ENCODE measurements around the gene LY9. TPM values are rescaled to one million over a fixed set of nuclear protein-coding genes. Genes with fewer than 3 reads are reported as not detected.

LY9 gene
- total RNA-seq, 1 experiment from 2014 or later = 6.9 TPM

DNA sequence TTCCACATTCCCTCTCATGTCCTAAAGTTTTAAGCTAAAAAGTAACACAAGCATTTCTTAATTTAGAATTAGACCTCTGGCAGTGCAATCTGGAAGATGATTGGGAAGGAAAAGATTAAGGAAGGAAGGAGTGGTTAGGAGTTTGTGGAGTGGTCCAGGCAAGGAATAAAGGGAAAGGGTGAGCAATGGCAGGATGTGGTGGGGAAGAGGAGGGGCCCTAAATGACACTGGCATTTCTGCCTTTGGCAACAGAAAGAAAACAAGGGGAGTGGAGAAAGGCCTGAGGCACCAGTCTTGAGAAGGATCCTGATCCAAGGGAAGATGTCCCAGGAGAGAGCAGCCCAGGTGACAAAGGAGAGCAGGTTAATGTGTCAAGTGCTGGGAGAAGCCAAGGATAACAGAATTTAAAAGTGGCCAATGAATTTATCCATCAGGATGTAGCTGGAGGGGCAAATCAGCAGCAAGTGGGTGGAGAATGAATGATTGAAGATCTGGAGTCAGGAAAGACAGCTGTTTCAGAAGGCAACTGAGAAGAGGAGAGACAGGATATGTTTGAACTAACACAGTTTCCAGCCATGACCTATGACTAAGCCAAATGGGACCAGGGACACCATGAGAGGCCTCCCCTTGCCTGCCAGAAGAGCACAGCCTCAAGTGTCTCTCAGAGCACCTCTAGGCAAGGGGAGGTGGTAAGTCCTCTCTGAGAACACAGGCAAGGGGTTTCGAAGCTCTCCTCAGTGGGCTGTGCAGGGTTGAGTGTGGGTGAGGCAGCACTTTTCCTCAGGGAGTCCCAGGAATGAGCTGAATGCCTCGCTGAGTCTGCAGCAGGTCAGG is 20.9 kb upstream of the LY9 start:
- no peaks in the 10 kb centered on the region for H3K9me3 ChIP-seq (ENCODE audit: insufficient read depth, low read depth)
- H2AFZ ChIP-seq = no peak overlapping the region
- no peaks in the 10 kb centered on the region for H3K27me3 ChIP-seq (ENCODE audit: insufficient read depth, low read depth)
- POLR2A ChIA-PET (ENCODE audit: unreplicated experiment) = interaction anchor here (0.6 kb wide), 1 partner anchor 44 kb away, joined by 6 read pairs; no protein-coding TSS in a partner anchor
- no peaks in the 10 kb centered on the region for H3K79me2 ChIP-seq (ENCODE audit: low read depth)
- H3K36me3 ChIP-seq (ENCODE audit: low read depth) = no peaks in the 10 kb centered on the region
- H3K27ac ChIP-seq = no peak overlapping the region
- CTCF ChIA-PET = no interaction called here
- H3K4me1 ChIP-seq (replicated peaks; ENCODE audit: insufficient read depth) = peaks cover 14% of the 10 kb centered on the region
- intact Hi-C loops (cut with micrococcal nuclease; ENCODE audit: unreplicated experiment) = loop anchor here (5.0 kb wide), 1 partner anchor 177 kb away; the partner anchor contains the start of gene ITLN2
- TF ChIP-seq, protein P1, sequence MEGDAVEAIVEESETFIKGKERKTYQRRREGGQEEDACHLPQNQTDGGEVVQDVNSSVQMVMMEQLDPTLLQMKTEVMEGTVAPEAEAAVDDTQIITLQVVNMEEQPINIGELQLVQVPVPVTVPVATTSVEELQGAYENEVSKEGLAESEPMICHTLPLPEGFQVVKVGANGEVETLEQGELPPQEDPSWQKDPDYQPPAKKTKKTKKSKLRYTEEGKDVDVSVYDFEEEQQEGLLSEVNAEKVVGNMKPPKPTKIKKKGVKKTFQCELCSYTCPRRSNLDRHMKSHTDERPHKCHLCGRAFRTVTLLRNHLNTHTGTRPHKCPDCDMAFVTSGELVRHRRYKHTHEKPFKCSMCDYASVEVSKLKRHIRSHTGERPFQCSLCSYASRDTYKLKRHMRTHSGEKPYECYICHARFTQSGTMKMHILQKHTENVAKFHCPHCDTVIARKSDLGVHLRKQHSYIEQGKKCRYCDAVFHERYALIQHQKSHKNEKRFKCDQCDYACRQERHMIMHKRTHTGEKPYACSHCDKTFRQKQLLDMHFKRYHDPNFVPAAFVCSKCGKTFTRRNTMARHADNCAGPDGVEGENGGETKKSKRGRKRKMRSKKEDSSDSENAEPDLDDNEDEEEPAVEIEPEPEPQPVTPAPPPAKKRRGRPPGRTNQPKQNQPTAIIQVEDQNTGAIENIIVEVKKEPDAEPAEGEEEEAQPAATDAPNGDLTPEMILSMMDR (conservative IDR thresholded peaks at IDR 0.05) = no peak
- no peak for TF ChIP-seq EZH2 (IDR thresholded peaks at IDR 0.05; ENCODE audit: low read depth)
- DNase-seq = no peak
- H4K20me1 ChIP-seq (ENCODE audit: insufficient read depth) = no peaks in the 10 kb centered on the region
- no TSS peak for BruUV-seq (replicated peaks)
- no peaks in the 10 kb centered on the region; the same call in 1 of the 2 replicates for H3K9me2 ChIP-seq (ENCODE audit: insufficient read depth)
- H3K4me2 ChIP-seq = 0 out of 2 replicates have a peak overlapping the region, but pooled peaks have one; percentile 16
- H3F3A ChIP-seq (ENCODE audit: insufficient read depth, low read depth) = no peaks in the 10 kb centered on the region
- H3K4me3 ChIP-seq = no peak overlapping the region

DNA sequence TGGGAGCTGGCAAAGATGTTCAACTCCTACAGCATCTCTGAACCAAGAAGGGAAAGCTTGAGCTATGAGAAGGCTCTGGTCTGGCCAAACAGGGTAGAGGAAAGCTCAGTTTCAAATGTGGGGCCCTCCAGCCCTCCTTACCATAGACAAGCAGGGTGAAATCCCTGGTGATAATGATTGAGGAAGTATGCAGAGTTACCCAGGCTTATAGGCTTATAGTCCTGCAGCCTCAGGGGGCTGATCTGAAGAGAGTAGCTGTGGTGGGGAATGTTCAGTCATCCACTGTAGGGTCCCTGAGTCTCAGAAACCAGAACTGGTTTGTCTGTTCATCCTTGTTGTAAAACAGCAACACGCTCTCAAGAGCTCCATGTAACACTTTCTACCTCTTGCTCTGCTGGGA is 19.8 kb upstream of the LY9 start:
- Histone ChIP-seq H3K27me3 (ENCODE audit: insufficient read depth, low read depth) (no peaks in the 10 kb centered on the region), H3K4me1 (replicated peaks; ENCODE audit: insufficient read depth) (peaks cover 25% of the 10 kb centered on the region), H3K27ac (no peak overlapping the region), H3K9me2 (ENCODE audit: insufficient read depth) (no peaks in the 10 kb centered on the region), H3K4me2 (no peak overlapping the region), H3K9me3 (ENCODE audit: insufficient read depth, low read depth) (no peaks in the 10 kb centered on the region), H3K36me3 (ENCODE audit: low read depth) (no peaks in the 10 kb centered on the region), H3K4me3 (no peak overlapping the region), H3K79me2 (ENCODE audit: low read depth) (no peaks in the 10 kb centered on the region), H3F3A (ENCODE audit: insufficient read depth, low read depth) (peaks cover 5% of the 10 kb centered on the region), H2AFZ (no peak overlapping the region), H4K20me1 (ENCODE audit: insufficient read depth) (no peaks in the 10 kb centered on the region)
- ChIA-PET POLR2A (ENCODE audit: unreplicated experiment) (interaction anchor here (0.5 to 0.6 kb wide), 2 partner anchors 18 to 42 kb away, joined by 3 to 4 read pairs; no protein-coding TSS in a partner anchor), CTCF (no interaction called here)
- DNase-seq = no peak
- no TSS peak for BruUV-seq (replicated peaks)
- intact Hi-C loops (cut with micrococcal nuclease; ENCODE audit: unreplicated experiment) = loop anchor here (5.0 kb wide), 1 partner anchor 176 kb away; the partner anchor contains the start of gene ITLN2
- no peak for TF ChIP-seq EZH2 (IDR thresholded peaks at IDR 0.05; ENCODE audit: low read depth)
- TF ChIP-seq, protein P1 (conservative IDR thresholded peaks at IDR 0.05) = no peak

DNA sequence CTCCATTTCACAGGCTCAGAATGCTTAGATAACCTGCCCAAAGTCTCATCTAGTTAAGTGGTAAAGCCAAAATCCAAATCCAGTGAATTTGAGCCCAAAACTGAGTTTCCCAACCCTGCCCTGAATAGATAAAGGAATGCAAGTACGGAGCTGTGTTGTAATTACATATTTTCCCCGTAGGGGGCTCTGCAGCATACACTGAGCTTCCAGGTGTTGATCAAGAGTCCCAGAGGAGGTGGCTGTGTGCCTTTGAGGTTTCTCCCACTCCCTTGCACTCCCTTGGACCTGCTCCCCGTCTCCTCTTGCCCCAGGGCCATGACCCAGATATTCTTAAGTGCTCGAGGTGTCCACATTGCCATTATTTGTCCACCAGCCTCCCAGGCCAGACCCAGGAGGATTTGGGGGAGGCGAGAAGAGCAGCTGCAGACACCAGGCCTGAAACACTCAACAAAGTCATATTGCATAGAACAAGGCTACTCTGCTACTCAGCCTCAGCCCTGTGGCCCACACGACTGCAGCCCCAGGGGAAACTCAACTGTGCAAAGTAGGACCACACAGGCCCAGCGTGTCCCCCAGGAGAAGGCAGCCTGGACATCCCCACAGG is 18.4 kb upstream of the LY9 start:
- Histone ChIP-seq H3F3A (ENCODE audit: insufficient read depth, low read depth) (peaks cover 19% of the 10 kb centered on the region), H3K27me3 (ENCODE audit: insufficient read depth, low read depth) (no peaks in the 10 kb centered on the region), H3K36me3 (ENCODE audit: low read depth) (no peaks in the 10 kb centered on the region), H3K27ac (no peak overlapping the region), H4K20me1 (ENCODE audit: insufficient read depth) (no peaks in the 10 kb centered on the region), H2AFZ (no peak overlapping the region), H3K4me3 (no peak overlapping the region), H3K79me2 (ENCODE audit: low read depth) (no peaks in the 10 kb centered on the region), H3K4me1 (replicated peaks; ENCODE audit: insufficient read depth) (peaks cover 39% of the 10 kb centered on the region), H3K9me3 (ENCODE audit: insufficient read depth, low read depth) (no peaks in the 10 kb centered on the region), H3K4me2 (no peak overlapping the region), H3K9me2 (ENCODE audit: insufficient read depth) (no peaks in the 10 kb centered on the region)
- CTCF ChIA-PET = interaction anchor here (1.0 to 1.3 kb wide), 2 partner anchors 29 to 49 kb away, joined by 4 to 6 read pairs; no protein-coding TSS in a partner anchor
- DNase-seq = no peak
- POLR2A ChIA-PET (ENCODE audit: unreplicated experiment) = no interaction called here
- intact Hi-C loops (cut with micrococcal nuclease; ENCODE audit: unreplicated experiment) = loop anchor here (5.0 kb wide), 1 partner anchor 175 kb away; the partner anchor contains the start of gene ITLN2
- BruUV-seq (replicated peaks) = no TSS peak
- no peak for TF ChIP-seq EZH2 (IDR thresholded peaks at IDR 0.05; ENCODE audit: low read depth)
- TF ChIP-seq, protein P1 (conservative IDR thresholded peaks at IDR 0.05) = peak; percentile 51
